H54 (cell line): ENCODE data around the gene TBX1.
"Not testable (repeated sequence)": the region's sequence is repeated elsewhere in the genome, so short reads cannot be mapped to it uniquely, and the experiment has no call there.

Source experiments
- DNase-seq: peaks from one replicate; pipeline ENCODE4 v3.0.0; 2011; ENCODE audit warnings: low spot score, mixed read lengths; ENCODE audit not compliant: insufficient read length
- FAIRE-seq: peaks from 3 replicates; lab custom pipeline; 2011; peaks lifted over from hg19 to GRCh38; lab: Jason Lieb, UNC
- POLR2A ChIP-seq: IDR thresholded peaks from 2 replicates; pipeline ENCODE4 v1.6.1; 2011; ENCODE audit warnings: low read depth, mild to moderate bottlenecking, low read length

TBX1 gene

GRCh38 chr22:19766240-19766510 is 5.6 kb downstream of the TBX1 start:
- TF ChIP-seq POLR2A: no peak
- DNase-seq (no peak), FAIRE-seq (no peak)

GRCh38 chr22:19766511-19767426 is 6.2 kb downstream of the TBX1 start:
- TF ChIP-seq POLR2A: no peak
- DNase-seq (no peak), FAIRE-seq (no peak)

- no peak for FAIRE-seq
- TF ChIP-seq POLR2A: no peak
- no peak for DNase-seq
Observed at GRCh38 chr22:19767427-19768341, 7.1 kb downstream of the TBX1 start.

GRCh38 chr22:19769393-19769715 is 8.8 kb downstream of the TBX1 start:
- TF ChIP-seq POLR2A: no peak
- no peak for FAIRE-seq
- no peak for DNase-seq

- FAIRE-seq (no peak), DNase-seq (no peak)
- TF ChIP-seq POLR2A: no peak
Observed at GRCh38 chr22:19770349-19771220, 10.0 kb downstream of the TBX1 start.

GRCh38 chr22:19772422-19772672 is 11.8 kb downstream of the TBX1 start:
- TF ChIP-seq POLR2A: no peak
- FAIRE-seq: no peak
- DNase-seq: no peak

GRCh38 chr22:19772673-19773469 is 12.3 kb downstream of the TBX1 start:
- FAIRE-seq: no peak
- no peak for DNase-seq
- TF ChIP-seq POLR2A: no peak

- DNase-seq (no peak), FAIRE-seq (no peak)
- no peak for TF ChIP-seq POLR2A
Observed at GRCh38 chr22:19773470-19774040, 13.0 kb downstream of the TBX1 start.

GRCh38 chr22:19774628-19775027 is 14.1 kb downstream of the TBX1 start:
- FAIRE-seq (no peak), DNase-seq (no peak)
- no peak for TF ChIP-seq POLR2A

GRCh38 chr22:19775496-19776325 is 15.1 kb downstream of the TBX1 start:
- no peak for TF ChIP-seq POLR2A
- FAIRE-seq (no peak), DNase-seq (no peak)

GRCh38 chr22:19776433-19777031 is 16.0 kb downstream of the TBX1 start:
- FAIRE-seq (no peak), DNase-seq (no peak)
- no peak for TF ChIP-seq POLR2A

- not testable (repeated sequence) for FAIRE-seq, DNase-seq
Observed at GRCh38 chr22:19777192-19777591, 16.6 kb downstream of the TBX1 start.
